Sciatic nerve (tissue), 2 donors: ENCODE data around the gene EDDM13. TPM values are rescaled to one million over a fixed set of nuclear protein-coding genes. Genes with fewer than 3 reads are reported as not detected.
"Not testable (repeated sequence)": the region's sequence is repeated elsewhere in the genome, so short reads cannot be mapped to it uniquely, and the experiment has no call there.

Experiments
- ATAC-seq: fragments of 200-7000 bp; cut with Tn5 transposase; one replicate; pipeline ENCODE4 v1.9.1; 2020; ENCODE audit warnings: mild to moderate bottlenecking, moderate library complexity
- DNase-seq: peaks from one replicate; pipeline ENCODE4 v3.0.0-alpha.2; 2020; ENCODE audit warnings: low spot score
- intact Hi-C: fragments of 100-400 bp; cut with DNase I; formaldehyde crosslinking; loops from one replicate; pipeline ENCODE4 v1.14.2; 2022
- total RNA-seq: library from RNA; stranded (reverse); fragmentation: NEBNext Ultra II Directional; extraction: Animal tissue kit (Norgen Biotek cat#: 25700); gene quantifications from one replicate; pipeline ENCODE4 v1.2.1, GENCODE V29; 2021
- donor health status: DM: no; HTN: no; CAD: no.
- donor health status: DM: no; HTN: no; CAD: no.

The EDDM13 gene
- not detected for total RNA-seq

GRCh38 chr19:56272161-56272798 lies at the start of gene EDDM13:
TSS of gene EDDM13 (plus strand) at chr19:56272748. CDS start at chr19:56272835, 87 bp downstream.
- DNase-seq (no peak), ATAC-seq (no peak)
- intact Hi-C loops, result no loop called here

GRCh38 chr19:56222901-56223300 lies 49.6 kb upstream of the EDDM13 start:
- DNase-seq (no peak), ATAC-seq (no peak)
- intact Hi-C loops, result no loop called here

- no peak for ATAC-seq
- no peak for DNase-seq
- intact Hi-C loops, result no loop called here
Measured at GRCh38 chr19:56223481-56223880, 49.1 kb upstream of the EDDM13 start.

- ATAC-seq (no peak), DNase-seq (no peak)
- intact Hi-C loops, result loop anchor here (5.0 kb wide), 1 partner anchor 1633 kb away; no protein-coding TSS in a partner anchor
Measured at GRCh38 chr19:56245121-56245740, 27.3 kb upstream of the EDDM13 start.

GRCh38 chr19:56245764-56246163 lies 26.8 kb upstream of the EDDM13 start:
- not testable (repeated sequence) for ATAC-seq, DNase-seq
- intact Hi-C loops, result loop anchor here (5.0 kb wide), 1 partner anchor 1633 kb away; no protein-coding TSS in a partner anchor

- not testable (repeated sequence) for ATAC-seq, DNase-seq
- intact Hi-C loops, result loop anchor here (5.0 kb wide), 1 partner anchor 1637 kb away; no protein-coding TSS in a partner anchor
Measured at GRCh38 chr19:56248736-56249338, 23.7 kb upstream of the EDDM13 start.

- DNase-seq, result peak; percentile 75
- intact Hi-C loops, result no loop called here
- peak; percentile 49 for ATAC-seq
Measured at GRCh38 chr19:56252699-56253422, 19.7 kb upstream of the EDDM13 start.

- ATAC-seq, result no peak
- no peak for DNase-seq
- intact Hi-C loops, result no loop called here
Measured at GRCh38 chr19:56253737-56254136, 18.8 kb upstream of the EDDM13 start.

GRCh38 chr19:56258272-56258671 lies 14.3 kb upstream of the EDDM13 start:
- intact Hi-C loops, result no loop called here
- no peak for ATAC-seq
- no peak for DNase-seq

GRCh38 chr19:56261145-56261544 lies 11.4 kb upstream of the EDDM13 start:
- ATAC-seq, result no peak
- DNase-seq, result no peak
- intact Hi-C loops, result no loop called here

GRCh38 chr19:56261932-56262331 lies 10.6 kb upstream of the EDDM13 start:
- DNase-seq, ATAC-seq, intact Hi-C loops: not testable (repeated sequence)

- no peak for ATAC-seq
- no peak for DNase-seq
- intact Hi-C loops, result no loop called here
Measured at GRCh38 chr19:56263319-56263718, 9.2 kb upstream of the EDDM13 start.

- ATAC-seq, result no peak
- intact Hi-C loops, result no loop called here
Measured at GRCh38 chr19:56266051-56266450, 6.5 kb upstream of the EDDM13 start.

GRCh38 chr19:56269348-56269747 lies 3.2 kb upstream of the EDDM13 start:
- intact Hi-C loops, result no loop called here
- DNase-seq (no peak), ATAC-seq (no peak)

More at GRCh38 chr19:56266051-56266450, 6.5 kb upstream of the EDDM13 start:
- no peak for DNase-seq

GRCh38 chr19:56270676-56271075 lies 1.9 kb upstream of the EDDM13 start:
- DNase-seq (no peak), ATAC-seq (no peak)
- intact Hi-C loops, result no loop called here

GRCh38 chr19:56271151-56271550 lies 1.4 kb upstream of the EDDM13 start:
- DNase-seq, result no peak
- no peak for ATAC-seq
- intact Hi-C loops, result no loop called here

- ATAC-seq, result no peak
- DNase-seq, result no peak
- intact Hi-C loops, result no loop called here
Measured at GRCh38 chr19:56273563-56274117, 1.1 kb downstream of the EDDM13 start.

GRCh38 chr19:56282809-56283208 lies 10.3 kb downstream of the EDDM13 start:
- intact Hi-C loops, result no loop called here
- ATAC-seq (no peak), DNase-seq (no peak)

GRCh38 chr19:56284746-56285145 lies 12.2 kb downstream of the EDDM13 start:
- no peak for DNase-seq
- no peak for ATAC-seq
- intact Hi-C loops, result no loop called here
